GM12878 (cell line): Measurements from ENCODE around the gene KIAA1671.

Experiments used
- ATF3 ChIP-seq: IDR thresholded peaks from 2 replicates; pipeline ENCODE4 v1.6.1; 2011; ENCODE audit warnings: low read depth, mild to moderate bottlenecking, low read length, moderate library complexity, borderline replicate concordance; ENCODE audit errors: extremely low read depth
- HDAC2 ChIP-seq: fragments of 200-600 bp; sonication (generic); IDR thresholded peaks from 2 replicates; pipeline ENCODE4 v1.6.1; 2017
- JUND ChIP-seq: IDR thresholded peaks from 2 replicates; pipeline ENCODE4 v1.6.1; 2012; ENCODE audit warnings: low read depth, mild to moderate bottlenecking, low read length, improper control_type of control experiment, moderate library complexity
- MEF2B ChIP-seq: fragments of 450-650 bp; IDR thresholded peaks from 2 replicates; pipeline ENCODE4 v1.6.1; 2018; ENCODE audit warnings: mild to moderate bottlenecking, moderate library complexity; ENCODE audit not compliant: partially characterized antibody, poor library complexity, severe bottlenecking
- MXI1 ChIP-seq: fragments of 150-350 bp; IDR thresholded peaks from 2 replicates; pipeline ENCODE4 v1.6.1; 2011; ENCODE audit warnings: low read depth, mild to moderate bottlenecking, inconsistent platforms, low read length, improper control_type of control experiment
- POLR2A ChIP-seq: IDR thresholded peaks from 2 replicates; pipeline ENCODE4 v1.6.1; 2011; ENCODE audit warnings: low read depth, mild to moderate bottlenecking, low read length
- POLR2AphosphoS2 ChIP-seq: IDR thresholded peaks from 2 replicates; pipeline ENCODE4 v1.6.1; 2011; ENCODE audit warnings: low read depth, mild to moderate bottlenecking, low read length, improper control_type of control experiment, moderate library complexity
- SIN3A ChIP-seq: IDR thresholded peaks from 2 replicates; pipeline ENCODE4 v1.6.1; 2012; ENCODE audit warnings: low read depth, low read length, improper control_type of control experiment

- TF ChIP-seq POLR2A (no peak), SIN3A (no peak), POLR2AphosphoS2 (no peak), HDAC2 (no peak), ATF3 (no peak), JUND (no peak), MXI1 (no peak), MEF2B (no peak)
These were observed 87.2 kb downstream of the KIAA1671 start for GRCh38 chr22:25039754-25040153.
